GM12801 (cell line): ENCODE results near the gene TIGD7.

Experiments used
- CTCF ChIP-seq: IDR thresholded peaks from one replicate; pipeline ENCODE4 v1.5.1; 2011; ENCODE audit warnings: control low read depth; ENCODE audit not compliant: insufficient read length; ENCODE audit errors: extremely low read depth

The TIGD7 gene

GRCh38 chr16:3327514-3327913 is 22.3 kb upstream of the TIGD7 start:
- no peak for TF ChIP-seq CTCF

GRCh38 chr16:3321816-3322215 is 16.6 kb upstream of the TIGD7 start:
- TF ChIP-seq CTCF = no peak

GRCh38 chr16:3317315-3317999 is 12.2 kb upstream of the TIGD7 start:
- no peak for TF ChIP-seq CTCF

GRCh38 chr16:3311496-3311895 is 6.3 kb upstream of the TIGD7 start:
- TF ChIP-seq CTCF = no peak

- no peak for TF ChIP-seq CTCF
Measured at GRCh38 chr16:3306078-3306477, 848 bp upstream of the TIGD7 start.

- no peak for TF ChIP-seq CTCF
Measured at GRCh38 chr16:3304370-3304769, 860 bp downstream of the TIGD7 start.

GRCh38 chr16:3295783-3296182 is 9.4 kb downstream of the TIGD7 start:
- TF ChIP-seq CTCF = no peak
